Embryonic facial prominence (tissue), 1 donor: ENCODE measurements around the gene CDH5.
"Not testable (repeated sequence)": the region's sequence is repeated elsewhere in the genome, so short reads cannot be mapped to it uniquely, and the experiment has no call there.

Source experiments
- DNase-seq: peaks from one replicate; pipeline ENCODE4 v3.0.0-alpha.2; 2016; ENCODE audit errors: extremely low spot score

The CDH5 gene

GRCh38 chr16:66437391-66437945 is 71.0 kb downstream of the CDH5 start:
- DNase-seq = no peak

GRCh38 chr16:66438536-66438935 is 72.0 kb downstream of the CDH5 start:
- DNase-seq = no peak

GRCh38 chr16:66439051-66439730 is 72.7 kb downstream of the CDH5 start:
- no peak for DNase-seq

GRCh38 chr16:66440271-66440802 is 73.8 kb downstream of the CDH5 start:
- DNase-seq = no peak

GRCh38 chr16:66440970-66441369 is 74.5 kb downstream of the CDH5 start:
- no peak for DNase-seq

- DNase-seq = no peak
Observed at GRCh38 chr16:66441586-66442375, 75.3 kb downstream of the CDH5 start.

GRCh38 chr16:66442502-66443268 is 76.2 kb downstream of the CDH5 start:
- no peak for DNase-seq

- DNase-seq = no peak
Observed at GRCh38 chr16:66443269-66443652, 76.8 kb downstream of the CDH5 start.

- no peak for DNase-seq
Observed at GRCh38 chr16:66444049-66444481, 77.6 kb downstream of the CDH5 start.

GRCh38 chr16:66446737-66447136 is 80.2 kb downstream of the CDH5 start:
- DNase-seq = no peak

- no peak for DNase-seq
Observed at GRCh38 chr16:66447491-66447890, 81.0 kb downstream of the CDH5 start.

GRCh38 chr16:66451548-66451947 is 85.1 kb downstream of the CDH5 start:
- DNase-seq = no peak

- not testable (repeated sequence) for DNase-seq
Observed at GRCh38 chr16:66453230-66453629, 86.7 kb downstream of the CDH5 start.
